ENCODE measurements around the gene FAM47C. TPM values are rescaled to one million over a fixed set of nuclear protein-coding genes. Genes with fewer than 3 reads are reported as not detected.
"Not testable (repeated sequence)": the region's sequence is repeated elsewhere in the genome, so short reads cannot be mapped to it uniquely, and the experiment has no call there.

FAM47C gene
- total RNA-seq, 3 donors from 2014 or later (not counting 1 experiment from before 2014, with no cell fraction given), result not detected

DNA sequence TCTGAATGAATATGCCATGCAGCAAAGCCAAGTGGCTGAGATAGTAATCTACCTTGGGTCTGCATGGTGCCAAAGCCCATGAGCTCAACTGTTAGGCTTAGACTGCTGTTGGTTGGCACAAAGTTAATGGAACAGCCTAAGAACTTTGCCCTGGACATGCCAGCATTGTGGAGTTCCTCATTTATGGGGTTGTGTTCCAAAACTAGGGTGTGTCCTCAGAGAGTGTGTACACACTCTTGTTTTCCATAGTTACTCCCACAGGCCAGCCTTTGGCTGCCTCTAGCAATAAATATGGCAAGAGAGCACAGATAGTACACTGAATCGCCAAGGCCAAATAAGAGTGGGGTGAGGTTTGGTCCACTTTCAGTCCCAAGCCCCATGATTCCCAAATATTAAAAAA, 30.6 kb downstream of the FAM47C start:
- H3K4me1 Mint-ChIP-seq; H3K4me1 ChIP-seq (ENCODE audit: control insufficient read depth, insufficient read depth, low read length); H3K27ac ChIP-seq (ENCODE audit: low read length); H3K9me3 ChIP-seq (ENCODE audit: control insufficient read depth, insufficient read depth, low read length); H3K27ac Mint-ChIP-seq; H3K27me3 ChIP-seq (ENCODE audit: control insufficient read depth, insufficient read depth, low read length); H3K27me3 Mint-ChIP-seq (ENCODE audit: low read depth in 2 of 2); H3K36me3 Mint-ChIP-seq; intact Hi-C loops (cut with micrococcal nuclease); H3K4me3 Mint-ChIP-seq; H3K4me3 ChIP-seq (ENCODE audit: low read length); ATAC-seq; H3K36me3 ChIP-seq (ENCODE audit: control insufficient read depth, insufficient read depth, low read length); H3K9me3 Mint-ChIP-seq; DNase-seq: not testable (repeated sequence)
- WGBS (ENCODE audit: insufficient coverage), result no CpG with 5 or more reads among the region's 1 CpG

DNA sequence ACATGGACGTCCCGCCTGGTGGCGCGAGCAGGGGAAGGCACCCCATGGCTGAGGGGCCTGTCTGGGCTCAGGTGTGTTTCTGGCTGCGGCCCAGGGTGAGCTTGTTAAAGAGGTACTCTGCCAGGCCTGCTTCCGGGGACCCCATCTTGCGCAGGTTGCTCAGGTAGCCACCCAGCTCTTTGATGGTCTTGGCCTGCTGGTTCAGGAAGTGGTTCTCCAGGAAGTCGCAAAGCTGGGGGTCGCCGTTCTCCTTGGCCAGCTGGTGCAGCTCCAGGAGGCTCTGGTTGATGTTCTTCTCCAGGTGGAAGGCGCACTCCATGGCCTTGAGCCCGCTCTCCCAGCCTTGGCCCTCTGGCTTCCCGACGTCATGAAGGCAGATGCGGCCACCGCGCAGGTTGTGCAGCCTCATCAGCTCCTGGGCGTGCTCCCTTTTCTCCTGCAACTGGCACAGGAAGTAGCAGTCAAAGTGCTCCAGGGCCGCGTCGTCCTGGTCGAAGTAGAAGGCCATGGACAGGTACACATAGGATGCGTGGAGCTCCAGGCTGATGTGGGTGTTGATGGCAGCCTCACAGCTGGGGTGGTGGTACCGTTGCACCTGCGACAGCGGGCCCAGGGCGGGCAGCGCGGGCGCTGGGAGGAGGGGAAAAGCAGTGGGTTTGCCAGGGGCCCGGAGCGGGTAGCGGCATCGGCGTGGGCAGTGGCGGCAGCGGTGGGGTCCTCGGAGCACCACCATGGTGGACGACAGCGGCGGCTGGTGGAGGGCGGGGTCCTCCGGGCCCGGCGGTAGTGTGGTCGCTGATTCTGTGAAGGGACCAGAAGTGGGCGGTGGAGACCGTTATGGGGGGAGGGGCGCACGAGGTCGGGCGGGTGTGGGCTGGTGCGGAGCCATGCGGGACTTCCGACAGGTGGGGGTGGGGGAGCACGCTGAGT, 35.1 kb downstream of the FAM47C start:
- H3K27me3 ChIP-seq (ENCODE audit: control insufficient read depth, insufficient read depth, low read length); H3K4me1 Mint-ChIP-seq; H3K9me3 Mint-ChIP-seq; H3K27me3 Mint-ChIP-seq (ENCODE audit: low read depth in 2 of 2); H3K27ac Mint-ChIP-seq; ATAC-seq; H3K36me3 ChIP-seq (ENCODE audit: control insufficient read depth, insufficient read depth, low read length); DNase-seq; H3K4me3 ChIP-seq (ENCODE audit: low read length); H3K4me3 Mint-ChIP-seq; H3K9me3 ChIP-seq (ENCODE audit: control insufficient read depth, insufficient read depth, low read length); intact Hi-C loops (cut with micrococcal nuclease); H3K36me3 Mint-ChIP-seq; H3K4me1 ChIP-seq (ENCODE audit: control insufficient read depth, insufficient read depth, low read length); H3K27ac ChIP-seq (ENCODE audit: low read length): not testable (repeated sequence)
- 96% methylated on average over 53 of the region's 56 CpGs for WGBS (ENCODE audit: insufficient coverage)

- ATAC-seq (no peak), DNase-seq (no peak)
- H3K4me1 Mint-ChIP-seq, result no peaks in the 10 kb centered on the region
- H3K36me3 Mint-ChIP-seq, result no peaks in the 10 kb centered on the region
- H3K27ac Mint-ChIP-seq, result no peak overlapping the region
- no peaks in the 10 kb centered on the region for H3K36me3 ChIP-seq (ENCODE audit: control insufficient read depth, insufficient read depth, low read length)
- no CpG with 5 or more reads among the region's 4 CpGs for WGBS (ENCODE audit: insufficient coverage)
- H3K27me3 Mint-ChIP-seq (ENCODE audit: low read depth in 2 of 2), result no peaks in the 10 kb centered on the region
- no peaks in the 10 kb centered on the region for H3K9me3 ChIP-seq (ENCODE audit: control insufficient read depth, insufficient read depth, low read length)
- H3K4me1 ChIP-seq (ENCODE audit: control insufficient read depth, insufficient read depth, low read length), result no peaks in the 10 kb centered on the region
- intact Hi-C loops (cut with micrococcal nuclease), result no loop called here
- no peaks in the 10 kb centered on the region for H3K9me3 Mint-ChIP-seq
- H3K4me3 ChIP-seq (ENCODE audit: low read length), result no peak overlapping the region
- H3K4me3 Mint-ChIP-seq, result no peak overlapping the region
- no peak for TF ChIP-seq CTCF (IDR thresholded peaks at IDR 0.05)
- H3K27me3 ChIP-seq (ENCODE audit: control insufficient read depth, insufficient read depth, low read length), result no peaks in the 10 kb centered on the region
- no peak overlapping the region for H3K27ac ChIP-seq (ENCODE audit: low read length)
Measured at GRCh38 chrX:37047776-37048175, 39.6 kb downstream of the FAM47C start.

DNA sequence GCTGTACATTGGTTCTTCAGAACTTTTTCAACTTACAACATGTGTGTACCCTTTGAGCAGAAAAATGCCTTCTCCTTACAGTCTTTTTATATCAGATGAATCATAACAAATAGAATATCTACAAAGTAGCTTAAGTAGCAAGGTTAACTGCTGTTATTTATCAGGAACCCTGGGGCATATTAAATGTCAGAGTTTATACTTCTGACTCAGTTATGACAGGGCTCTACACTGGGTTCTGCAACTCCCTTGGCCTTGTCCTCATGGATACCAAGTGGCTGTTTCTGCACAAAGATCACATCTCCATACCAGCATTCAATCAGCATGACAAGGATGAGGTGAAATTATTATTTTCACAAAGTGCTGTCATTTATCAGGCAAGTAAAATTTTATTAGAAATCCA, 49.4 kb downstream of the FAM47C start:
- H3K36me3 ChIP-seq (ENCODE audit: control insufficient read depth, insufficient read depth, low read length); H3K36me3 Mint-ChIP-seq; intact Hi-C loops (cut with micrococcal nuclease); H3K27me3 ChIP-seq (ENCODE audit: control insufficient read depth, insufficient read depth, low read length); H3K27ac ChIP-seq (ENCODE audit: low read length); H3K4me1 ChIP-seq (ENCODE audit: control insufficient read depth, insufficient read depth, low read length); ATAC-seq; H3K4me3 ChIP-seq (ENCODE audit: low read length); DNase-seq; H3K4me3 Mint-ChIP-seq; H3K4me1 Mint-ChIP-seq; H3K27me3 Mint-ChIP-seq (ENCODE audit: low read depth in 2 of 2); H3K27ac Mint-ChIP-seq; H3K9me3 Mint-ChIP-seq; H3K9me3 ChIP-seq (ENCODE audit: control insufficient read depth, insufficient read depth, low read length): not testable (repeated sequence)

GRCh38 chrX:37060999-37061398, 52.8 kb downstream of the FAM47C start:
- H3K4me3 Mint-ChIP-seq, result no peak overlapping the region
- no peak for DNase-seq
- Histone ChIP-seq H3K4me1 (ENCODE audit: control insufficient read depth, insufficient read depth, low read length) (no peaks in the 10 kb centered on the region), H3K27ac (ENCODE audit: low read length) (no peak overlapping the region), H3K36me3 (ENCODE audit: control insufficient read depth, insufficient read depth, low read length) (no peaks in the 10 kb centered on the region), H3K4me3 (ENCODE audit: low read length) (no peak overlapping the region), H3K27me3 (ENCODE audit: control insufficient read depth, insufficient read depth, low read length) (no peaks in the 10 kb centered on the region), H3K9me3 (ENCODE audit: control insufficient read depth, insufficient read depth, low read length) (no peaks in the 10 kb centered on the region)
- no CpG with 5 or more reads among the region's 3 CpGs for WGBS (ENCODE audit: insufficient coverage)
- H3K4me1 Mint-ChIP-seq, result no peaks in the 10 kb centered on the region
- no peak for TF ChIP-seq CTCF (IDR thresholded peaks at IDR 0.05)
- no peak for ATAC-seq
- no peaks in the 10 kb centered on the region for H3K36me3 Mint-ChIP-seq
- no peak overlapping the region for H3K27ac Mint-ChIP-seq
- no peaks in the 10 kb centered on the region for H3K27me3 Mint-ChIP-seq (ENCODE audit: low read depth in 2 of 2)
- no peaks in the 10 kb centered on the region for H3K9me3 Mint-ChIP-seq
- intact Hi-C loops (cut with micrococcal nuclease), result no loop called here
